Heart left ventricle (tissue), 13 donors: ENCODE measurements around the gene HSD17B10.

Experiments
- POLR2A ChIP-seq, 2 donors: fragments of 450-650 bp; IDR thresholded peaks; one replicate each; pipeline ENCODE4 v1.6.1; 2017; ENCODE audit warnings: antibody characterized with exemption in 2 of 2, mild to moderate bottlenecking in 2 of 2, moderate library complexity in 2 of 2
- TF ChIP-seq, protein P1 (sequence below), 12 donors: fragments of 200-600 bp; sonication (generic) in 4 of 12; IDR thresholded peaks; one replicate each; pipeline versions ENCODE4 v1.5.0 to v1.8.0; 2018 to 2022; ENCODE audit warnings: antibody characterized with exemption in 12 of 12, mild to moderate bottlenecking in 5 of 12
- donor health status: ischemic (EF 13 %, LVEDD 7.1; RV severe dilation, severe dysfunction).
- donor health status: DM: no; HTN: yes; CAD: no.
- donor health status: DM: no; HTN: no; CAD: no.
- donor health status: ischemic (EF 25% LVEDD 6.9; RV normal size, moderate dysfunction).
- donor health status: ischemic (EF 25% LVEDD 5.7; RV mildly dilated, moderate dysfunction).
- donor health status: ischemic (EF 35%, LVEDD 5.7; RV mildly dilated, moderate dysfunction).
- donor health status: nonischemic (EF 11% LVEDD 7.7; RV severe dilation, severe dysfunction).
- donor health status: DM: yes; HTN: yes; CAD: no.
- donor health status: PGD.
- donor health status: ischemic (EF 29% LVEDD 5.4; RV normal size, mild dysfunction).
- donor health status: nonischemic (EF 23%, LVEDD 6.1; RV moderate dilation, normal function).

DNA sequence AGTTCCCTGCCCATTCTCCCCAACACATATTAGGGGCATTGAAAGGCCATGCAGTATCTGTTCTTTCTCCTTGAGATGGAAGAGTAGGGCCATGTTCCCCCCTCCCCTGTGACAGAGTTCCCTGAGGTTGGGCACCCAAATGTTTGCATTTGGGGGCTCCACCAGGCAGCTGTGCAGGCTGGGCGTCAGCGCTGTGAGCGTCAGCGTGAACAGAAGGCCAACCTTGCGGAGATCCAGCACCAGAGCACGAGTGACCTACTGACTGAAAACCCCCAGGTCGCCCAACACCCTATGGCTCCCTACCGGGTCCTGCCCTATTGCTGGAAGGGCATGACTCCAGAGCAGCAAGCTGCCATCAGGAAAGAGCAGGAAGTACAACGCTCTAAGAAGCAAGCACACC lies 3.9 kb downstream of the HSD17B10 start:
- no peak for TF ChIP-seq POLR2A (IDR thresholded peaks at IDR 0.05)
- TF ChIP-seq, protein P1, sequence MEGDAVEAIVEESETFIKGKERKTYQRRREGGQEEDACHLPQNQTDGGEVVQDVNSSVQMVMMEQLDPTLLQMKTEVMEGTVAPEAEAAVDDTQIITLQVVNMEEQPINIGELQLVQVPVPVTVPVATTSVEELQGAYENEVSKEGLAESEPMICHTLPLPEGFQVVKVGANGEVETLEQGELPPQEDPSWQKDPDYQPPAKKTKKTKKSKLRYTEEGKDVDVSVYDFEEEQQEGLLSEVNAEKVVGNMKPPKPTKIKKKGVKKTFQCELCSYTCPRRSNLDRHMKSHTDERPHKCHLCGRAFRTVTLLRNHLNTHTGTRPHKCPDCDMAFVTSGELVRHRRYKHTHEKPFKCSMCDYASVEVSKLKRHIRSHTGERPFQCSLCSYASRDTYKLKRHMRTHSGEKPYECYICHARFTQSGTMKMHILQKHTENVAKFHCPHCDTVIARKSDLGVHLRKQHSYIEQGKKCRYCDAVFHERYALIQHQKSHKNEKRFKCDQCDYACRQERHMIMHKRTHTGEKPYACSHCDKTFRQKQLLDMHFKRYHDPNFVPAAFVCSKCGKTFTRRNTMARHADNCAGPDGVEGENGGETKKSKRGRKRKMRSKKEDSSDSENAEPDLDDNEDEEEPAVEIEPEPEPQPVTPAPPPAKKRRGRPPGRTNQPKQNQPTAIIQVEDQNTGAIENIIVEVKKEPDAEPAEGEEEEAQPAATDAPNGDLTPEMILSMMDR (IDR thresholded peaks at IDR 0.05): no peak
